ENCODE data around the gene PLEKHG3.
A peak's percentile ranks its signal among the peaks of the same experiment; 100 is the strongest.
"Not testable (repeated sequence)": the region's sequence is repeated elsewhere in the genome, so short reads cannot be mapped to it uniquely, and the experiment has no call there.

The PLEKHG3 gene

GRCh38 chr14:64704143-64704742 is at the start of gene PLEKHG3:
TSS of gene PLEKHG3 (plus strand) at chr14:64704424. CDS start at chr14:64727632, 23,208 bp downstream.
- peak; percentile 68 for DNase-seq

- DNase-seq = no peak
Measured at GRCh38 chr14:64654901-64655300, 49.3 kb upstream of the PLEKHG3 start.

- no peak for DNase-seq
Measured at GRCh38 chr14:64656986-64657385, 47.2 kb upstream of the PLEKHG3 start.

GRCh38 chr14:64658201-64658600 is 46.0 kb upstream of the PLEKHG3 start:
- no peak for DNase-seq

- not testable (repeated sequence) for DNase-seq
Measured at GRCh38 chr14:64658700-64659264, 45.4 kb upstream of the PLEKHG3 start.

- DNase-seq = no peak
Measured at GRCh38 chr14:64659366-64659765, 44.9 kb upstream of the PLEKHG3 start.

- DNase-seq = no peak
Measured at GRCh38 chr14:64663174-64663573, 41.0 kb upstream of the PLEKHG3 start.

- peak; percentile 46 for DNase-seq
Measured at GRCh38 chr14:64671591-64671990, 32.6 kb upstream of the PLEKHG3 start.

- no peak for DNase-seq
Measured at GRCh38 chr14:64673316-64673715, 30.9 kb upstream of the PLEKHG3 start.

GRCh38 chr14:64673748-64674147 is 30.5 kb upstream of the PLEKHG3 start:
- no peak for DNase-seq

- no peak for DNase-seq
Measured at GRCh38 chr14:64674829-64675228, 29.4 kb upstream of the PLEKHG3 start.

- no peak for DNase-seq
Measured at GRCh38 chr14:64675312-64675711, 28.9 kb upstream of the PLEKHG3 start.

- no peak for DNase-seq
Measured at GRCh38 chr14:64676410-64677008, 27.7 kb upstream of the PLEKHG3 start.

GRCh38 chr14:64680013-64680713 is 24.1 kb upstream of the PLEKHG3 start:
- peak; percentile 20 for DNase-seq

- no peak for DNase-seq
Measured at GRCh38 chr14:64680714-64681065, 23.5 kb upstream of the PLEKHG3 start.

GRCh38 chr14:64681796-64682710 is 22.2 kb upstream of the PLEKHG3 start:
- DNase-seq = no peak

GRCh38 chr14:64682843-64683242 is 21.4 kb upstream of the PLEKHG3 start:
- DNase-seq = no peak

GRCh38 chr14:64683264-64683663 is 21.0 kb upstream of the PLEKHG3 start:
- DNase-seq = no peak

GRCh38 chr14:64684091-64684490 is 20.1 kb upstream of the PLEKHG3 start:
- DNase-seq = peak; percentile 12

GRCh38 chr14:64685371-64686281 is 18.6 kb upstream of the PLEKHG3 start:
- DNase-seq = no peak

GRCh38 chr14:64686282-64686615 is 18.0 kb upstream of the PLEKHG3 start:
- no peak for DNase-seq

- DNase-seq = no peak
Measured at GRCh38 chr14:64688031-64688430, 16.2 kb upstream of the PLEKHG3 start.
